Skeletal muscle tissue (tissue), 4 donors: ENCODE results near the gene GJB5. TPM values are rescaled to one million over a fixed set of nuclear protein-coding genes. Genes with fewer than 3 reads are reported as not detected.

Experiments
- H3K27ac ChIP-seq: one replicate; pipeline ENCODE4 v1.7.0; 2013; ENCODE audit warnings: mild to moderate bottlenecking, low read depth, low read length, inconsistent platforms
- H3K27me3 ChIP-seq, 3 donors: one replicate each; pipeline ENCODE4 v1.7.0; 2013; ENCODE audit warnings: low read length in 3 of 3; ENCODE audit not compliant: control insufficient read depth in 3 of 3, insufficient read depth in 3 of 3
- H3K36me3 ChIP-seq, 3 donors: one replicate each; pipeline ENCODE4 v1.7.0; 2013; ENCODE audit warnings: low read length in 3 of 3; ENCODE audit not compliant: control insufficient read depth in 3 of 3, insufficient read depth in 3 of 3
- H3K4me1 ChIP-seq, 3 donors: one replicate each; pipeline ENCODE4 v1.7.0; 2013; ENCODE audit warnings: low read length in 3 of 3, mild to moderate bottlenecking in 3 of 3; ENCODE audit not compliant: control insufficient read depth in 3 of 3, insufficient read depth in 3 of 3
- H3K4me3 ChIP-seq, 3 donors: one replicate each; pipeline ENCODE4 v1.7.0; 2013; ENCODE audit warnings: low read length in 3 of 3
- H3K9ac ChIP-seq, 3 donors: one replicate each; pipeline ENCODE4 v1.7.0; 2013; ENCODE audit warnings: low read length in 3 of 3, mild to moderate bottlenecking in 3 of 3, moderate library complexity in 2 of 3, low read depth in 1 of 3
- H3K9me3 ChIP-seq, 3 donors: one replicate each; pipeline ENCODE4 v1.7.0; 2013; ENCODE audit warnings: low read length in 3 of 3; ENCODE audit not compliant: control insufficient read depth in 3 of 3
- total RNA-seq: library from RNA; depleted of rRNA; stranded (reverse); fragments of >200 nt; gene quantifications from one replicate; pipeline ENCODE4 v1.2.3, GENCODE V29; 2014
- donor health status: Osteomylitis.

The GJB5 gene
- total RNA-seq, 1 donor from 2014 or later, result not detected

GRCh38 chr1:34743775-34744174 is 11.1 kb upstream of the GJB5 start:
- peaks cover 0 to 3% (median 0%) of the 10 kb centered on the region in 3 donors for H3K4me1 ChIP-seq
- H3K4me3 ChIP-seq, result no peak overlapping the region
- H3K36me3 ChIP-seq, result no peaks in the 10 kb centered on the region
- no peaks in the 10 kb centered on the region for H3K9me3 ChIP-seq
- no peak overlapping the region for H3K27ac ChIP-seq
- H3K9ac ChIP-seq, result no peak overlapping the region
- peaks cover 9 to 44% (median 34%) of the 10 kb centered on the region in 3 donors for H3K27me3 ChIP-seq

- H3K27ac ChIP-seq, result no peak overlapping the region
- H3K9me3 ChIP-seq, result no peaks in the 10 kb centered on the region
- H3K36me3 ChIP-seq, result no peaks in the 10 kb centered on the region
- H3K9ac ChIP-seq, result no peak overlapping the region
- no peak overlapping the region for H3K4me3 ChIP-seq
- H3K4me1 ChIP-seq, result peaks cover 0 to 3% (median 0%) of the 10 kb centered on the region in 3 donors
- peaks cover 9 to 44% (median 34%) of the 10 kb centered on the region in 3 donors for H3K27me3 ChIP-seq
Observed at GRCh38 chr1:34744851-34745250, 10.0 kb upstream of the GJB5 start.

DNA sequence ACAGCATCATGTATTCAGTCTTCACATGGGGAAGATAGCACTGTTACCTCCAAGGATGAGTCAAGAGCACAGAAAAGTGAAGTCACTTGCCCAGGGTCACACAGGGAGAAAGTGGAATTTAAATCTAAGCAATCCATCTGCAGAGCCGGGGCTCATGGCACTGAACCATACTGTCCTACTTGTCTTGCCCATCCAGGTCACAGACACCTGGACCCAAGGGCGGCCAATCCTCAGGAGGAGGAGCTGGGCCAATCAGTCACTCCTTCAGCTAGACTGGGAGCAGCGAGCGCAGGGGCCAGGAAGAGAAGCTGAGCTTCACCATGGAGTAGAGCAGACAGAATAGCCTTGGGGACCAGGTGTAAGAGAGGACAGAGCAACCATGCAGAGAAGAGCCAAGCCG is 9.2 kb upstream of the GJB5 start:
- H3K36me3 ChIP-seq, result no peaks in the 10 kb centered on the region
- peaks cover 9 to 40% (median 34%) of the 10 kb centered on the region in 3 donors for H3K27me3 ChIP-seq
- no peaks in the 10 kb centered on the region for H3K9me3 ChIP-seq
- no peak overlapping the region for H3K27ac ChIP-seq
- peaks cover 0 to 3% (median 0%) of the 10 kb centered on the region in 3 donors for H3K4me1 ChIP-seq
- H3K4me3 ChIP-seq, result no peak overlapping the region
- H3K9ac ChIP-seq, result no peak overlapping the region

- Histone ChIP-seq H3K27ac (no peak overlapping the region), H3K4me1 (peaks cover 0 to 3% (median 0%) of the 10 kb centered on the region in 3 donors), H3K27me3 (peaks cover 9 to 40% (median 34%) of the 10 kb centered on the region in 3 donors), H3K9ac (no peak overlapping the region), H3K9me3 (no peaks in the 10 kb centered on the region), H3K36me3 (no peaks in the 10 kb centered on the region), H3K4me3 (no peak overlapping the region)
Observed at GRCh38 chr1:34746101-34746500, 8.7 kb upstream of the GJB5 start.

- Histone ChIP-seq H3K9ac (no peak overlapping the region), H3K36me3 (no peaks in the 10 kb centered on the region), H3K4me3 (no peak overlapping the region), H3K4me1 (peaks cover 0 to 3% (median 0%) of the 10 kb centered on the region in 3 donors), H3K9me3 (no peaks in the 10 kb centered on the region), H3K27me3 (peaks cover 9 to 36% (median 27%) of the 10 kb centered on the region in 3 donors), H3K27ac (no peak overlapping the region)
Observed at GRCh38 chr1:34746785-34747637, 7.8 kb upstream of the GJB5 start.

- no peaks in the 10 kb centered on the region for H3K9me3 ChIP-seq
- H3K4me1 ChIP-seq, result peaks cover 0 to under 1% (median 0%) of the 10 kb centered on the region in 3 donors
- H3K4me3 ChIP-seq, result no peak overlapping the region
- no peak overlapping the region for H3K27ac ChIP-seq
- peaks cover 9 to 33% (median 23%) of the 10 kb centered on the region in 3 donors for H3K27me3 ChIP-seq
- no peak overlapping the region for H3K9ac ChIP-seq
- no peaks in the 10 kb centered on the region for H3K36me3 ChIP-seq
Observed at GRCh38 chr1:34747638-34747941, 7.3 kb upstream of the GJB5 start.

GRCh38 chr1:34749992-34750391 is 4.9 kb upstream of the GJB5 start:
- Histone ChIP-seq H3K4me1 (no peaks in the 10 kb centered on the region), H3K9ac (no peak overlapping the region), H3K4me3 (no peak overlapping the region), H3K36me3 (no peaks in the 10 kb centered on the region), H3K27ac (no peak overlapping the region), H3K9me3 (no peaks in the 10 kb centered on the region), H3K27me3 (peaks cover 9 to 27% (median 23%) of the 10 kb centered on the region in 3 donors)

DNA sequence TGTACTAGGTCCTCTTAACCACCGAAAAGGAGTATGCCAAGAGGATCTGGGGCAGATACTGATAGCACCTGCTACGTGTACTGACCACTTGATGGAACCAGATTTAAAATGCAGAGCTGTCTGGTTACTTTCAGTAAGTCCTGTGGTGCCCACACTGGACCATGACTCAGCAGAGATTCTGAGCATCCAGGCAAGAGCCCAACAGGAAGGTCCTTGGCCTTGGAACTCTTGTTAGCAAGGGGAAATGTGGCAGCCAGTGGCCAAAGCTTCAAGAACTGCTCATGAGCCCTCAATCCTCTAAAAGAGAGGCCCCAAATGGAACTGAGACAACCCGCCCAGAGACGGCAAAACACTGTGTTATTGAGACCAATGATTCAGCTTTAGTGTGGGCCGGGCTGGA is 4.2 kb upstream of the GJB5 start:
- H3K27me3 ChIP-seq, result peaks cover 9 to 22% (median 18%) of the 10 kb centered on the region in 3 donors
- H3K36me3 ChIP-seq, result no peaks in the 10 kb centered on the region
- no peak overlapping the region for H3K27ac ChIP-seq
- no peaks in the 10 kb centered on the region for H3K9me3 ChIP-seq
- no peaks in the 10 kb centered on the region for H3K4me1 ChIP-seq
- H3K4me3 ChIP-seq, result no peak overlapping the region
- no peak overlapping the region for H3K9ac ChIP-seq

DNA sequence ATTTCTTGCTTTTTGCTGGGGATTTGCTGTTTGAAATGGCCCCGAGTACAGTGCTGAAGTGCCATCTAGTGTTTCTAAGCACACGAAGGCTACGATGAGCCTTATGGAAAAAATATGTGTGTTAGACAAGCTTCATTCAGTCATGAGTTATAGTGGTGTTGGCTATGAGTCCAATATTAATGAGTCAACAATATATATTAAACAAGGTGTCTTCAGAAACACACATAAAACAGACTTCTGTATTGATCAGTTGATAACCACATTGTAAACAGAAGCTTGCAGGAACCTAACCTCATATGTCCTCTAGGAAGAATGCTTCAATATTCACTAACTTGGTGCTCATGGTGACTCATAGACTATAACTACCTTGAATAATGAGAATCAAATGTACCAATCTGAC is 1.7 kb upstream of the GJB5 start:
- no peaks in the 10 kb centered on the region for H3K9me3 ChIP-seq
- peaks cover 0 to 2% (median 1%) of the 10 kb centered on the region in 3 donors for H3K27me3 ChIP-seq
- H3K4me1 ChIP-seq, result no peaks in the 10 kb centered on the region
- no peaks in the 10 kb centered on the region for H3K36me3 ChIP-seq
- no peak overlapping the region for H3K9ac ChIP-seq
- H3K27ac ChIP-seq, result no peak overlapping the region
- no peak overlapping the region for H3K4me3 ChIP-seq

DNA sequence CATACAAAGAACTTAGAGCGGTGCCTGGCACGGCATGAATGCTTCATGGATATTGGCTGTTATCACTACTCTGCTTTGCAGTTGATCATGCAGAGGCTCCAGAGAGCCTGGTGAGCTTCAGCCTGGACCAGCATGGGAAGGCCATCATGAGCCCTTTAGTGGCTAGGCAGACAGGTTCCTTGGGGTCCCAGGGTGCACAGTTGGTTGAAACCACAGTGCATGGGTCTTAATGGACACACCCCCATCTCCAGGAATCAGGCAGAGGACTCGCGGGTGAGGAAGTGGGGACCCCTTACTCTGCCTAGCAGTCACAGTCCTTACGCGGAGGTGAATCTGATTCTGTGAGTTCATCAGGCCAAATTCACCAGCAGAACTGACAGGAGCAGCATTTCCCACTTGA is 1.1 kb downstream of the GJB5 start:
- Histone ChIP-seq H3K9ac (no peak overlapping the region), H3K4me3 (no peak overlapping the region)

More for the DNA sequence above, 1.1 kb downstream of the GJB5 start:
- H3K27me3 ChIP-seq, result peaks cover 0 to 10% (median 3%) of the 10 kb centered on the region in 3 donors
- no peaks in the 10 kb centered on the region for H3K9me3 ChIP-seq
- H3K36me3 ChIP-seq, result no peaks in the 10 kb centered on the region
- H3K27ac ChIP-seq, result no peak overlapping the region
- no peaks in the 10 kb centered on the region for H3K4me1 ChIP-seq
